HL-60/S4 treated with phorbol 12-myristate 13-acetate at 8.2 ng/mL for 4 days and 3 days (cell line): ENCODE results near the gene MIEF1.

Source experiments
- in situ Hi-C: fragments of 300-500 bp; cut with MboI; formaldehyde crosslinking; loops from 2 replicates; pipeline ENCODE4 v1.15.0; 2022; ENCODE audit warnings: low sequenced_read_pairs

Gene MIEF1

DNA sequence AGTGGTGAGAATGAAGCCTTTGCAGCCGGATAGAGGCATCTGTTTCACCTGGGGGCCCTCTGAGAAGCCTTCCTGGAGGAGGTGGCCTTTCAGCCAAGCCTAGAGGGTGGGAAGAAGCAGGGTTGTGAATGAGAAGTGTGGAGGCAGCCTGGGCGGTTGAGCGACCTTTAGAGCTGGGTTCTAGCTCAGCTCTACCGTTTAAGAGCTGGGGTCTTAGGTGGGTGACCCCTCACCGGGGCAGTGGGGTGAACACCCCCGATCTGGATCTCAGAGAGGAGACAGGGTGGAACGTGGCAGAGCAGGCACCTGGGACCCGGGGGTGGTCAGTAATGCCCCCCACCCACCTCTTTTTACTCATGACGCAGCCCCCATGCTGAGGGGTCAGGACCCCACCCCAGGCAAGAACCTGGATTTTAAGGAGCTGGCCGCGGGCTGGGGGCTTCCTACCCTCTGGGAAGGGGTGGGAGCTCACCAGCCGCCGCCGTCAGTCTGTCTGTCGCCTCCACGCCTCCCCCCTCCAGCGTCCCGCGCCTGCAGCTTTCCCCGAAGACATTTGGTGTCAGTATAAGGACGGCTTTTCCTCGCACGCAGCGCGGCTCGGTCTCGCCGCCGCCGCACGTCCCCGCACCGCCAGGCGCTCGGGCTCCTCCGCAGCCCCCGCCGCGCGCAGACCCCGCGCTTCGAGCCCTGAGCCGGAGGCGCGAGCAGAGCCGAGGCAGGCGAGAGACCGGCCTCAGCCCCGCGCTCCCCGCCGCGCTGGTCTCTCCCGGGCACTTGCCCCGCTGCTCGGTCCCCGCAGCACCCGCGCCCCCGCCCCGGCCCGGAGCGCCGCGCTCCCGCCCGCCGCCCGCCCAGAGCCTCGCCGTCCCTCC lies 55.1 kb downstream of the MIEF1 start:
- in situ Hi-C loops: no loop called here

DNA sequence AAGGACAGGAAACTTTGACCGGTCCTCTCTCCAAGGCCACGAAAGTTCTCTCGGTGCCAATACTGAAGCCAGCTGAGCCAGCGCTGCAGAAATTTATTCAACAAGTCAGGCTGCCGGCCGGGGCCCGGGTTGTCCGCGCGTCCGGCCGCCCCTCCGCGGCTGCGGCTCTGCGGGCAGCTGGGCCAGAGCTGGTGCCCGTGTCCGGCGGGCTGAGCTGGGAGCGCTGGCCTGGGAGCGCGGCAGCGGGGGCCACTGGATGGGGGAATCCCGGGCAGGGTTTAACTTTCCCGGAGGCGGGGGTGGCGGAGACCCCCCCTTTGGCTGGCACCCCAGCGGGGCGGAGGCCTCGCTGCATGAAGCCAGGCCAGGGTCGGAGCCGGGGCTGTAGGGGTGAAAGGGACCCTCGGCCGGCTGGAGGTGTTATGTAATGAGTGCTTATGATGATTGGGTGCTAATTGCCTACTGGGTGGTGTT lies 56.2 kb downstream of the MIEF1 start:
- in situ Hi-C loops: no loop called here

DNA sequence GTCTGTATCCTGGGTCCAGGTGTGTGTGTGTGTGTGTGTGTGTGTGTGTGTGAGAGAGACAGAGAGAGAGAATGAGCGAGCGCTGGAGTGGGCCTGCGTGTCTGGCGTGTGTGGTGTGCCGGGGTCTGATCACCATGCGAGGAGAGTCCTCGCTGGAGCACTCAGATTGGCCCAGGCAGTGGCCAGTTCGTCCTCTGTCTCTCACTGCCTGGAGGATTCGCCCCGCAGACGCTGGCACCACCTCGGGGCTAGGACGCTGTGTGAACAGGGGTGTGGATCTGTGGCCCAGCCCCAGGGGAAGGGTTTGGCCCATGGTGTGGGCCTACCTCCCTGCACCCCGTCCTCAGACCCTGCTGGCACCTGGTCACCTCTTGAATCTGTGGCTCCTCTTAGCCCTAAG lies 56.9 kb downstream of the MIEF1 start:
- in situ Hi-C loops: no loop called here

DNA sequence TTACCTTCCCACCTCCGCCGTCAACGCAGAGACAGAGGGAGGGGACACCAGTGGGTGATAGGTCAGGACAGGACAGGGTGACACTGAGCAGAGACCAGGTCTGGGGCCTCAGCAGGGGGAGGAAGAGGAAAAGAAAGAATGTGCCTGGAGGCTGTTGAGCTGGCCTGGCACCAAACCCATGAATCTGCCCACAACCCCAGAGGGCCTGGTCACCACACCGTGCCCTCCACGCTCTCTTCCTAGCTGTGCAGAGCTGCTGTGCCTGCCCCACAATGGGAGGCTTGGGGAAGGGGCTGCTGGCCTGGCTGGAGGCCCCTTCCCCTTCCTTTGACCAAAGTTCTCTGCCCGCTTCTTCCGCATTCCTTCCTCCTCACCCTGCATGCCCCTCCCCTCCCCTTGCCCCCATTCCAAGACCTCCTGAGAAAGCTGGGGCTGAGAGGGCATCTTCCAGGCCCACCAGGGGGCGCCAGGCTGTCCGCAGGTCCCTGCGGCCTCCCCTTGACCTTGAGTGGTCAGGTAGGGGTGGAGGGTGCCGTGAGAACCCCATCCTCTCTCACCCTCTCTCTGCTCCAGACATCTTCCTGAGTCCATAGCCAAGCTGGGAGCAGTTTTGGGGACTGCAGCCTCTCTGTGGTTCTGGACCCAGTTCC lies 57.5 kb downstream of the MIEF1 start:
- in situ Hi-C loops: no loop called here

DNA sequence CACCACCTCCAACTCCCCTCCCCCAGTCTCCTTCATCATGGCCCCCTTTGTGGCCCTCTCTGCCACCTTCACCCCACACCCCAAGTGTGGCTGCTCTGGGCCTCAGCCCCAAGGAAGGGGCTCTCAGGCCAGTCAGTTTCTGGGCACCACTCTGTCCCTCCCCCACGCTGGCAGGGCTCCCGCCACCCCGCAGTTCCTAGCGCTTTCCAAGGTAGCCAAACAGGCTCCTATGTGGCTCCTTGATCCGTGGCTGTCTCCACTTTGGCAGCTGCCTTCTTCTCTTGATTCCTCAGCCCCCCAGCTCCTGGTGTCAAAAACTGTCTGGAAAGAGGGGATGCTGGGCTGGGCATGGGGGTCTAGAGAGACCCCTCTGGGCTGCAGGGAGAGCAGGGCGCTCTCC lies 58.0 kb downstream of the MIEF1 start:
- in situ Hi-C loops: no loop called here

DNA sequence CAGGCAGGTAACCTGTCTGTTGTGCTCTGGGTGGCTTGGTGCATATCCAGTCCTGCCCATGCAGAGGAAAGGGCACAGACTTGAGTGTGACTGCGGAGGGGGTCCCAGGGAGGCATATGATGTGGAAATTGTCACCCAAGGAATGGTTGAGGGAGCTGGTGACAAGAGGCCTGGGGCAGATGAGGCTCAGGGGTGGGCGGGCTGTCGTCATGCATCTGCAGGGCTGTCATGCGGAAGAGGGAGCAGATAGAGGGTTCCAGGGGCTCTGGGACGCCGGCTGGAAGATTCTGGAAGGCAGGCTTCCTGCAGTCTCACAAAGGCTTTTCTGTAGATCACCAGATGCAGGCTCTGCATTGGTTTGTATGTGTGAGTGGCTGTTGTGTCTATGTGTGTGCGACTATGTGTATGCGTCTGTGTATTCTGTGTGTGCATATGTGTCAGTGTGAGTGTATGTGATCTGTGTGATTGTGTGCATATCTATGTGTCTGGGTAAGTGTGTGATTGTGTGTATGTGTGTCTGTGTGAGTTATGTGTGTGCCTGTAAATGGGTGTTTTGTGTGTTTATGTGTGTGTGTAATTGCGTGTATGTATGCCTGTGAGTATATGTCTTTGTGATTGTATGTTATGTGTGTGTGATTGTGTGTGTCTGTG lies 60.9 kb downstream of the MIEF1 start:
- in situ Hi-C loops: no loop called here

DNA sequence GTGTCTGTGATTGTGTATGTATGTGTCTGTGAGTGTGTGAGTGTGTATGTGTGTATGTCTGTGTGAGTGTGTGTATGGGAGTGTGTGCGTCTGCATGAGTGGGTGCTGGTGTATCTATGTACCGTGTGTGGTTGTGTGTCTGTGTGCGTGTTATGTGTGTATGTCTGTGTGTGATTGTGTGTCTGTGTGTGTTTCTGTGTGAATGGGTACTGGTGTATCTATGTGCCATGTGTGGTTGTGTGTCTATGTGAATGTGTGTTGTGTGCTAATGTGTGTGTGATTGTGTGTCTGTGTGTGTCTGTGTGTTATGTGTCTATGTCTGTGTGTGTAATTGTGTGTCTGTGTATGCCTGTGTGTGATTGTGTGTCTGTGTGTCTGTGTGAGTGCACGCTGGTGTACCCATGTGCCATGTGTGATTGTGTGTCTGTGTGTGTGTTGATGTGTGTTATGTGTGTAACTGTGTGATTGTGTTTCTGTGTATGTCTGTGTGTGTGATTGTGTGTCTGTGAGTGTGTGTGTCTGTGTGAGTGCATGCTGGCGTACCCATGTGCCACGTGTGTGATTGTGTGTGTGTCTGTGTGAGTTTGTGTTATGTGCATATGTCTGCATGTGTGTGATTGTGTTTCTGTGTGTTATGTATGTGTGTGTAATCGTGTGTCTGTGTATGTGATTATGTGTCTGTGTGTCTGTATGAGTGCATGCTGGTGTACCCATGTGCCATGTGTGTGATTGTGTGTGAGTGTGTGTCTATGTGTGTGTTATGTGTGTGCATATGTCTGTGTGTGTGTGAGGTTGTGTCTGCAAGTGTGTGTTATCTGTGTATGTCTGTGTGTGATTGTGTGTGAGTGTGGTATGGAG lies 61.7 kb downstream of the MIEF1 start:
- in situ Hi-C loops: no loop called here

DNA sequence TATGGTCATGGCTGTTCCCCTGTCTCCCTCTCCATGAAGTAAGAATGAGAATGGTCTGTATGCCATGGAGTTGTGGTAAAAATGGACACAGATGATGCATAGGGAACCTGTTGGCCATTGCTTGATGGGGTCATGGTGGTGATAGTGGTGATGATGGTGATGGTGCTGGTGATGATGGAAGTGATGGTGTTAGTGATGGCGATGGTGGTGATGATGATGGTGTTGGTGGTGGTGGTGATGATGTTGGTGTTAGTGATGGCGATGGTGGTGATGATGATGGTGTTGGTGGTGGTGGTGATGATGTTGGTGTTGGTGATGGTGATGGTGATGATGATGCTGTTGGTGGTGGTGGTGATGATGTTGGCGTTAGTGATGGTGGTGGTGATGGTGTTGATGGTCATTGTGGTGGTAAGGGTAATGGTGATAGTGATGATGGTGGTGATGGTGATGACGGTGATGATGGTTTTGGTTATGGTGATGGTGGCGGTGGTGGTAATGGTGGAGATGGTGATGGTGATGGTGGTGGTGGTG lies 63.4 kb downstream of the MIEF1 start:
- in situ Hi-C loops: no loop called here

DNA sequence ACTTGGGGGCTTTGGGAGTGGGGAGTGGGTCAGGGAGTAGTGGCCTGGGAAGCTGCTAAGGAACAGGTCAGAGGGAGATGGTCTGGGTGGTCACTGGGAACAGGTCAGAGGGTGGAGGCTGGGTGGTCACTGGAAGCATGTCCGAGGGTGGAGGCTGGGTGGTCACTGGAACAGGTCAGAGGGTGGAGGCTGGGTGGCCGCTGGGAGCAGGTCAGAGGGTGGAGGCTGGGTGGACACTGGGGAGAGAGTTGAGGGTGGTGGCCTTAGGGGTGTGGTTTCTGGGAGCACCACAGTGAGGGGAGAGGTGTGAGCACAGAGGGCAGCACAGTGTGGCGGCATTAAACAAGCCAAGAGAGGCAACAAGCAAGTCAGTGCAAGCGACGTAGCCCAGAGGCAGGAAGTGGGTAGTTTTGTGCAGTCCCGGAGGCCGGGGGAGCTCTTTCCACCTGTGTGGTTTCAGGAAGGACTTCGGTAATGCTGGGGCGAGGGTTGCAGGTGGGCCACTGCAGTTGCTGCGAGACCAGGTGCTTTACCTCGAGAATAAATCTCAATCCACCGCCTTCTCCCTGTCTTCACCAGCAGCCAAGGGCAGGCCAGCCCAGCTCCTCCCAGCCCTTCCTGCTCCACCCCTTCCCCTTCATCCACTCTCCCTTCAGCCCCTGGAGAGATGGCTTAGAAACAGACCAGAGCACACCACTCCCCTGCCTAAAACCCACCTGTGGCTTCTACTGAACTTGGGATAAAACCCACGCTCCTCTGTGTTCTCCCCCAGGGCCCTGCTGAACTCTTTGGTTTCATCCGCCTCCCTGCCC lies 65.3 kb downstream of the MIEF1 start:
- in situ Hi-C loops: no loop called here
